Body of pancreas (tissue), 4 donors: ENCODE data around the gene RANBP10.

Experiments used
- POLR2A ChIP-seq, 3 donors: fragments of 450-650 bp; IDR thresholded peaks; one replicate each; pipeline ENCODE4 v1.6.1; 2016; ENCODE audit warnings: antibody characterized with exemption in 3 of 3, mild to moderate bottlenecking in 2 of 3
- TF ChIP-seq, protein P1 (sequence below), 7 experiments: fragments of 450-650 bp in 4 of 7; fragments of 200-600 bp in 3 of 7; sonication (generic) in 3 of 7; IDR thresholded peaks; one replicate each; pipeline ENCODE4 v1.5.1; 2016 to 2019; ENCODE audit warnings: antibody characterized with exemption in 7 of 7

DNA sequence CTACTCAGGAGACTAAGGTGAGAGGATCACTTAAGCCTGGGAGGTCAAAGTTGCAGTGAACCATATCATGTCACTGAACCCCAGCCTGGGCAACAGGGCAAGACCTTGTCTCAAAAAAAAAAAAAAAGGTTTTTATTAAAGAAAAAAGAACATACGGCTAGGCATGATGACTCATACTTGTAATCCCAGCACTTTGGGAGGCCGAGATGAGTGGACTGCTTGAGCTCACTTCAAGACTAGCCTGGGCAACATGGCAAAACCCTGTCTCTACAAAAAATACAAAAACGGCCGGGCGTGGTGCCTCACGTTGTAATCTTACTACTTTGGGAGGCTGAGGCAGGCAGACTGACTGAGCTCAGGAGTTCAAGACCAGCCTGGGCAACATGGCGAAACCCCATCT is 38.4 kb downstream of the RANBP10 start:
- no peak for TF ChIP-seq POLR2A (IDR thresholded peaks at IDR 0.05)
- TF ChIP-seq, protein P1, sequence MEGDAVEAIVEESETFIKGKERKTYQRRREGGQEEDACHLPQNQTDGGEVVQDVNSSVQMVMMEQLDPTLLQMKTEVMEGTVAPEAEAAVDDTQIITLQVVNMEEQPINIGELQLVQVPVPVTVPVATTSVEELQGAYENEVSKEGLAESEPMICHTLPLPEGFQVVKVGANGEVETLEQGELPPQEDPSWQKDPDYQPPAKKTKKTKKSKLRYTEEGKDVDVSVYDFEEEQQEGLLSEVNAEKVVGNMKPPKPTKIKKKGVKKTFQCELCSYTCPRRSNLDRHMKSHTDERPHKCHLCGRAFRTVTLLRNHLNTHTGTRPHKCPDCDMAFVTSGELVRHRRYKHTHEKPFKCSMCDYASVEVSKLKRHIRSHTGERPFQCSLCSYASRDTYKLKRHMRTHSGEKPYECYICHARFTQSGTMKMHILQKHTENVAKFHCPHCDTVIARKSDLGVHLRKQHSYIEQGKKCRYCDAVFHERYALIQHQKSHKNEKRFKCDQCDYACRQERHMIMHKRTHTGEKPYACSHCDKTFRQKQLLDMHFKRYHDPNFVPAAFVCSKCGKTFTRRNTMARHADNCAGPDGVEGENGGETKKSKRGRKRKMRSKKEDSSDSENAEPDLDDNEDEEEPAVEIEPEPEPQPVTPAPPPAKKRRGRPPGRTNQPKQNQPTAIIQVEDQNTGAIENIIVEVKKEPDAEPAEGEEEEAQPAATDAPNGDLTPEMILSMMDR (IDR thresholded peaks at IDR 0.05) = no peak
